Ovary (tissue), 3 donors: ENCODE measurements around the gene ATP2C2.

ENCODE experiments used
- EP300 ChIP-seq: sonication (generic); formaldehyde crosslinking; IDR thresholded peaks from one replicate; pipeline ENCODE4 v1.6.1; 2017; ENCODE audit warnings: antibody characterized with exemption
- POLR2A ChIP-seq: fragments of 450-650 bp; IDR thresholded peaks from one replicate; pipeline ENCODE4 v1.6.1; 2017; ENCODE audit warnings: antibody characterized with exemption, mild to moderate bottlenecking, moderate library complexity
- TF ChIP-seq, protein P1 (sequence below), 3 donors: fragments of 450-650 bp in 2 of 3; fragments of 200-600 bp in 1 of 3; IDR thresholded peaks; one replicate each; pipeline versions ENCODE4 v1.5.1 to v1.8.0; 2016 to 2022; ENCODE audit warnings: antibody characterized with exemption in 3 of 3, mild to moderate bottlenecking in 1 of 3
- donor health status: DM: no; HTN: no; CAD: no.

DNA sequence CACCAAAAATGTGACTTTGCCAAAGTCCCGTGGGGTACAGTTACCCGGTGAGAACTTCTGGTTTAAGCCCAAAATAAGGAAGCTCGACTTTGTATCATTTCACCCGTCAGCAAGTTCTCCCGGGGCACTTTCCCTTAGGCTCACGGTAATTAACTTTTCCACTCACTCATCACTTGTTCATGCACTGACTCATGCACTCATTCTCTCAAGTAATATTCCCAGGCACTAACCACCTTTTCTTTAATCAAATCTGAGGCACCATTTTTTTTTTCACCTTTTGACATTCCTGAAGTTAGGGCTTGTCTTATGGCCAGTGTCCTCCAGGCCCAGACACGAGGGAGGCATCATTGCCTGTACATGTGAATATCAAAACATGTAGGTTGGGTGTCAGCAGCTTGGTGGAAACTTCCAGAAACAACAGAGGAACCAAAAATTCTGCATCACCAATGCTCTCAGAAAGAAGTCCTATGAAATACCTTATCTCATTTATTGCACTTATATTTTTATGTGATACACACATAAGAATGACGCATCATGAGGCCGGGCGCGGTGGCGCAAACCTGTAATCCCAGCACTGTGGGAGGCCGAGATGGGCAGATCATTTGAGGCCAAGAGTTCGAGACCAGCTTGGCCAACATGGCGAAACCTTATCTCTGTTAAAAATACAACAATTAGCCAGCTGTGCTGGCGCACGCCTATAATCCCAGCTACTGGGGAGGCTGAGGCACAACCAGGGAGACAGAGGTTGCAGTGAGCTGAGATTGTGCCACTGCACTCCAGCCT, 36.1 kb upstream of the ATP2C2 start:
- TF ChIP-seq, protein P1, sequence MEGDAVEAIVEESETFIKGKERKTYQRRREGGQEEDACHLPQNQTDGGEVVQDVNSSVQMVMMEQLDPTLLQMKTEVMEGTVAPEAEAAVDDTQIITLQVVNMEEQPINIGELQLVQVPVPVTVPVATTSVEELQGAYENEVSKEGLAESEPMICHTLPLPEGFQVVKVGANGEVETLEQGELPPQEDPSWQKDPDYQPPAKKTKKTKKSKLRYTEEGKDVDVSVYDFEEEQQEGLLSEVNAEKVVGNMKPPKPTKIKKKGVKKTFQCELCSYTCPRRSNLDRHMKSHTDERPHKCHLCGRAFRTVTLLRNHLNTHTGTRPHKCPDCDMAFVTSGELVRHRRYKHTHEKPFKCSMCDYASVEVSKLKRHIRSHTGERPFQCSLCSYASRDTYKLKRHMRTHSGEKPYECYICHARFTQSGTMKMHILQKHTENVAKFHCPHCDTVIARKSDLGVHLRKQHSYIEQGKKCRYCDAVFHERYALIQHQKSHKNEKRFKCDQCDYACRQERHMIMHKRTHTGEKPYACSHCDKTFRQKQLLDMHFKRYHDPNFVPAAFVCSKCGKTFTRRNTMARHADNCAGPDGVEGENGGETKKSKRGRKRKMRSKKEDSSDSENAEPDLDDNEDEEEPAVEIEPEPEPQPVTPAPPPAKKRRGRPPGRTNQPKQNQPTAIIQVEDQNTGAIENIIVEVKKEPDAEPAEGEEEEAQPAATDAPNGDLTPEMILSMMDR (IDR thresholded peaks at IDR 0.05): no peak
- TF ChIP-seq POLR2A (no peak), EP300 (no peak)
